ENCODE measurements around the gene PLPPR1. TPM values are rescaled to one million over a fixed set of nuclear protein-coding genes. Genes with fewer than 3 reads are reported as not detected.

The PLPPR1 gene
- total and polyA plus RNA-seq, 2 of the 13 experiments (the other 11 are each of a cell fraction or from before 2014, with no cell fraction given): 16.0 to 84.7 TPM

DNA sequence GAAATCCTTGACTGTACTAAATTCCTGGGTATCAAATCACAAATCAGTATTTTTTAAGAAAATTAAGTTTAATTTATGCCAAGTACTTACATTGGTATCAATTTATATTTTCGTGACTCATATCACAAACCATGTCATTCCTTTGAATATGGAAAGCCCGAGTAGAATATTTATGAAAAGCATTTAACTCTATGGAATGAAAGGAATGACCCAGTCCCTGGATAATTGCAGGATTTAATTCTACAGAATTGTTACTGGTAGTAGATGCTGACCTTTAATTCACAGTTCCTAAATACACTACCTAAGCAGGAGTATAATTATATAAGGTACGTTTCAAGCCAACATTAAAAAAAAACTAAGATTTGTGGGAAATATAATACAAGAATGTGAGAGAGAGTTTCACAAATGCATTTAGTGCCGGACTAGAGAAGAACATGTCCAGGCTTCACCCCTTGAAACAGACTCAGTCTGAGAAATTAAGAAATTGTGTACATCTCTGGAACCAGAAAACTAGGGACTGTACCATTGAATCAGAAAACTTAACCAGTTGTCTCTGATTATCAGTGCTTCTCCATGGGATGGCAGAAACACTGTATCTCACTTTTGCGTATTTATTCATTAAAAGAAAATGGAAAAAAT is 28.5 kb upstream of the PLPPR1 start:
- ChIA-PET POLR2A (no interaction called here), CTCF (ENCODE audit: low intra/inter-chr PET ratio, low total read pairs) (no interaction called here)
- TF ChIP-seq MAFG (CRISPR knock-in tag; IDR thresholded peaks at IDR 0.05) (no peak), KLF6 (CRISPR knock-in tag; IDR thresholded peaks at IDR 0.05) (no peak), FOXP1 (IDR thresholded peaks at IDR 0.05) (no peak), FOXP1 (CRISPR knock-in tag; IDR thresholded peaks at IDR 0.05) (no peak), ZNF766 (CRISPR knock-in tag; IDR thresholded peaks at IDR 0.05; ENCODE audit: borderline replicate concordance) (no peak), SCMH1 (CRISPR knock-in tag; IDR thresholded peaks at IDR 0.05; ENCODE audit: borderline replicate concordance) (no peak), CERS6 (CRISPR knock-in tag; IDR thresholded peaks at IDR 0.05) (no peak), MYNN (CRISPR knock-in tag; IDR thresholded peaks at IDR 0.05; ENCODE audit: low read depth) (no peak), GATAD1 (CRISPR knock-in tag; IDR thresholded peaks at IDR 0.05) (no peak), GATAD2A (CRISPR knock-in tag; IDR thresholded peaks at IDR 0.05) (no peak), SYNCRIP (IDR thresholded peaks at IDR 0.05; ENCODE audit: insufficient read depth, low read depth, low read length) (no peak), CSRNP2 (CRISPR knock-in tag; conservative IDR thresholded peaks at IDR 0.05; ENCODE audit: low read depth) (no peak), SRF (IDR thresholded peaks at IDR 0.05; ENCODE audit: low read depth, low read length) (no peak), ZBTB20 (CRISPR knock-in tag; IDR thresholded peaks at IDR 0.05; ENCODE audit: borderline replicate concordance, low read depth) (no peak)
- TF ChIP-seq, protein P1, sequence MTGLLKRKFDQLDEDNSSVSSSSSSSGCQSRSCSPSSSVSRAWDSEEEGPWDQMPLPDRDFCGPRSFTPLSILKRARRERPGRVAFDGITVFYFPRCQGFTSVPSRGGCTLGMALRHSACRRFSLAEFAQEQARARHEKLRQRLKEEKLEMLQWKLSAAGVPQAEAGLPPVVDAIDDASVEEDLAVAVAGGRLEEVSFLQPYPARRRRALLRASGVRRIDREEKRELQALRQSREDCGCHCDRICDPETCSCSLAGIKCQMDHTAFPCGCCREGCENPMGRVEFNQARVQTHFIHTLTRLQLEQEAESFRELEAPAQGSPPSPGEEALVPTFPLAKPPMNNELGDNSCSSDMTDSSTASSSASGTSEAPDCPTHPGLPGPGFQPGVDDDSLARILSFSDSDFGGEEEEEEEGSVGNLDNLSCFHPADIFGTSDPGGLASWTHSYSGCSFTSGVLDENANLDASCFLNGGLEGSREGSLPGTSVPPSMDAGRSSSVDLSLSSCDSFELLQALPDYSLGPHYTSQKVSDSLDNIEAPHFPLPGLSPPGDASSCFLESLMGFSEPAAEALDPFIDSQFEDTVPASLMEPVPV (CRISPR knock-in tag; IDR thresholded peaks at IDR 0.05): no peak
- TF ChIP-seq, protein P2, sequence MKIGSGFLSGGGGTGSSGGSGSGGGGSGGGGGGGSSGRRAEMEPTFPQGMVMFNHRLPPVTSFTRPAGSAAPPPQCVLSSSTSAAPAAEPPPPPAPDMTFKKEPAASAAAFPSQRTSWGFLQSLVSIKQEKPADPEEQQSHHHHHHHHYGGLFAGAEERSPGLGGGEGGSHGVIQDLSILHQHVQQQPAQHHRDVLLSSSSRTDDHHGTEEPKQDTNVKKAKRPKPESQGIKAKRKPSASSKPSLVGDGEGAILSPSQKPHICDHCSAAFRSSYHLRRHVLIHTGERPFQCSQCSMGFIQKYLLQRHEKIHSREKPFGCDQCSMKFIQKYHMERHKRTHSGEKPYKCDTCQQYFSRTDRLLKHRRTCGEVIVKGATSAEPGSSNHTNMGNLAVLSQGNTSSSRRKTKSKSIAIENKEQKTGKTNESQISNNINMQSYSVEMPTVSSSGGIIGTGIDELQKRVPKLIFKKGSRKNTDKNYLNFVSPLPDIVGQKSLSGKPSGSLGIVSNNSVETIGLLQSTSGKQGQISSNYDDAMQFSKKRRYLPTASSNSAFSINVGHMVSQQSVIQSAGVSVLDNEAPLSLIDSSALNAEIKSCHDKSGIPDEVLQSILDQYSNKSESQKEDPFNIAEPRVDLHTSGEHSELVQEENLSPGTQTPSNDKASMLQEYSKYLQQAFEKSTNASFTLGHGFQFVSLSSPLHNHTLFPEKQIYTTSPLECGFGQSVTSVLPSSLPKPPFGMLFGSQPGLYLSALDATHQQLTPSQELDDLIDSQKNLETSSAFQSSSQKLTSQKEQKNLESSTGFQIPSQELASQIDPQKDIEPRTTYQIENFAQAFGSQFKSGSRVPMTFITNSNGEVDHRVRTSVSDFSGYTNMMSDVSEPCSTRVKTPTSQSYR (CRISPR knock-in tag; IDR thresholded peaks at IDR 0.05; ENCODE audit: borderline replicate concordance): no peak
- in situ Hi-C loops (cut with HindIII; ENCODE audit: extremely low pct_ligation_motif_present, low pct_unique_long_range_greater_than_20kb) (no loop called here), intact Hi-C loops (cut with micrococcal nuclease; ENCODE audit: unreplicated experiment) (no loop called here)
- Histone ChIP-seq H3K27me3 (ENCODE audit: control insufficient read depth in 1 of 2, insufficient read depth in 2 of 2, low read length in 2 of 2) (no peaks in the 10 kb centered on the region), H3K9me3 (ENCODE audit: low read length) (no peaks in the 10 kb centered on the region), H3K79me2 (ENCODE audit: insufficient read depth, low read length) (no peaks in the 10 kb centered on the region), H3K4me2 (ENCODE audit: low read depth, low read length) (no peak overlapping the region), H3K36me3 (replicated peaks in 1 of 2; ENCODE audit: control insufficient read depth in 1 of 2, insufficient read depth in 2 of 2, low read length in 2 of 2) (no peaks in the 10 kb centered on the region), H3K4me1 (ENCODE audit: insufficient read depth, low read length) (no peaks in the 10 kb centered on the region), H4K20me1 (ENCODE audit: insufficient read depth, low read length) (no peaks in the 10 kb centered on the region), H3K9ac (ENCODE audit: insufficient read depth, low read depth, low read length) (no peak overlapping the region), H3K4me3 (replicated peaks in 1 of 3; ENCODE audit: insufficient read depth in 1 of 3, low read depth in 2 of 3, low read length in 3 of 3) (no peak overlapping the region), H3K27ac (ENCODE audit: extremely low read length, insufficient read depth, low read length) (no peak overlapping the region), H2AFZ (ENCODE audit: low read length) (no peak overlapping the region)
- ATAC-seq (no peak), DNase-seq (ENCODE audit: low spot score) (no peak), FAIRE-seq (no peak)
- WGBS (ENCODE audit: low lambda C conversion rate): 35% methylated on average over 5 of the region's 5 CpGs
- no TSS peak for BruUV-seq (replicated peaks)
